ENCODE results near the gene LDOC1. TPM values are rescaled to one million over a fixed set of nuclear protein-coding genes. Genes with fewer than 3 reads are reported as not detected.

The LDOC1 gene
- polyA plus RNA-seq, 3 donors = not detected

- no peaks in the 10 kb centered on the region for H3K36me3 ChIP-seq (replicated peaks in 1 of 2; ENCODE audit: control insufficient read depth in 1 of 2, insufficient read depth in 2 of 2, low read length in 2 of 2)
- no peak overlapping the region for H3K4me3 Mint-ChIP-seq
- H3K4me2 ChIP-seq (replicated peaks; ENCODE audit: extremely low read depth, low read length, poor library complexity, severe bottlenecking) = no peak overlapping the region
- no peaks in the 10 kb centered on the region for H3K9me3 ChIP-seq (replicated peaks in 1 of 2; ENCODE audit: control insufficient read depth in 1 of 2, insufficient read depth in 1 of 2, low read length in 2 of 2)
- no peaks in the 10 kb centered on the region for H3K27me3 ChIP-seq (ENCODE audit: control insufficient read depth in 2 of 2, insufficient read depth in 2 of 2, low read length in 2 of 2)
- no peaks in the 10 kb centered on the region for H3K4me1 ChIP-seq (ENCODE audit: control insufficient read depth in 1 of 2, insufficient read depth in 2 of 2, low read length in 2 of 2)
- no peaks in the 10 kb centered on the region for H3K79me2 ChIP-seq (ENCODE audit: insufficient read depth, low read length)
- TF ChIP-seq CTCF (IDR thresholded peaks at IDR 0.05) = no peak
- no peak overlapping the region for H3K27ac ChIP-seq (ENCODE audit: low read depth in 1 of 2, low read length in 2 of 2)
- DNase-seq = no peak
- H3K27me3 Mint-ChIP-seq (ENCODE audit: low read depth in 3 of 3) = peaks cover 9 to 16% (median 15%) of the 10 kb centered on the region in 3 donors
- peaks cover 4% of the 10 kb centered on the region for H3K4me1 Mint-ChIP-seq
- H3K9me3 Mint-ChIP-seq = peaks cover 0 to 10% (median 1%) of the 10 kb centered on the region in 7 donors
- H3K4me3 ChIP-seq (replicated peaks in 1 of 3; ENCODE audit: low read depth in 2 of 3, low read length in 3 of 3) = no peak overlapping the region
- no peaks in the 10 kb centered on the region for H3K36me3 Mint-ChIP-seq
- H2AFZ ChIP-seq (ENCODE audit: insufficient read depth, low read depth, low read length, poor library complexity, severe bottlenecking) = no peak overlapping the region
- WGBS (ENCODE audit: insufficient coverage) = 70% methylated on average over 4 of the region's 7 CpGs
- no peak overlapping the region for H3K27ac Mint-ChIP-seq
- H4K20me1 ChIP-seq (ENCODE audit: insufficient read depth, low read length) = no peaks in the 10 kb centered on the region
- no peak overlapping the region for H3K9ac ChIP-seq (ENCODE audit: insufficient read depth, low read length, poor library complexity, severe bottlenecking)
- intact Hi-C loops (cut with micrococcal nuclease) = no loop called here
Observed at GRCh38 chrX:141180851-141181250, 3.9 kb upstream of the LDOC1 start.

GRCh38 chrX:141175786-141176185 lies 1.1 kb downstream of the LDOC1 start:
- H3K4me3 ChIP-seq (replicated peaks in 1 of 3; ENCODE audit: low read depth in 2 of 3, low read length in 3 of 3) = no peak overlapping the region

More at GRCh38 chrX:141175786-141176185, 1.1 kb downstream of the LDOC1 start:
- H2AFZ ChIP-seq (ENCODE audit: insufficient read depth, low read depth, low read length, poor library complexity, severe bottlenecking) = no peak overlapping the region
- no peaks in the 10 kb centered on the region for H3K36me3 Mint-ChIP-seq
- H3K27ac ChIP-seq (ENCODE audit: low read depth in 1 of 2, low read length in 2 of 2) = no peak overlapping the region
- WGBS (ENCODE audit: insufficient coverage) = 100% methylated on average over 2 of the region's 5 CpGs
- H3K9ac ChIP-seq (ENCODE audit: insufficient read depth, low read length, poor library complexity, severe bottlenecking) = no peak overlapping the region
- H3K4me1 ChIP-seq (ENCODE audit: control insufficient read depth in 1 of 2, insufficient read depth in 2 of 2, low read length in 2 of 2) = no peaks in the 10 kb centered on the region
- H3K36me3 ChIP-seq (replicated peaks in 1 of 2; ENCODE audit: control insufficient read depth in 1 of 2, insufficient read depth in 2 of 2, low read length in 2 of 2) = no peaks in the 10 kb centered on the region
- no peaks in the 10 kb centered on the region for H3K9me3 ChIP-seq (replicated peaks in 1 of 2; ENCODE audit: control insufficient read depth in 1 of 2, insufficient read depth in 1 of 2, low read length in 2 of 2)
- H3K27me3 ChIP-seq (ENCODE audit: control insufficient read depth in 2 of 2, insufficient read depth in 2 of 2, low read length in 2 of 2) = no peaks in the 10 kb centered on the region
- H4K20me1 ChIP-seq (ENCODE audit: insufficient read depth, low read length) = no peaks in the 10 kb centered on the region
- no peak for DNase-seq
- no peaks in the 10 kb centered on the region for H3K79me2 ChIP-seq (ENCODE audit: insufficient read depth, low read length)
- H3K9me3 Mint-ChIP-seq = peaks cover 0 to 12% (median 1%) of the 10 kb centered on the region in 7 donors
- H3K4me1 Mint-ChIP-seq = peaks cover 4% of the 10 kb centered on the region
- no peak overlapping the region for H3K27ac Mint-ChIP-seq
- TF ChIP-seq CTCF (IDR thresholded peaks at IDR 0.05) = no peak
- no peak overlapping the region for H3K4me3 Mint-ChIP-seq
- no peak overlapping the region for H3K4me2 ChIP-seq (replicated peaks; ENCODE audit: extremely low read depth, low read length, poor library complexity, severe bottlenecking)
- H3K27me3 Mint-ChIP-seq (ENCODE audit: low read depth in 3 of 3) = peaks cover 8 to 16% (median 13%) of the 10 kb centered on the region in 3 donors
- intact Hi-C loops (cut with micrococcal nuclease) = no loop called here

Data from CD14-positive monocyte (primary cell).